K562 (cell line): ENCODE measurements around the gene TSHR. TPM values are rescaled to one million over a fixed set of nuclear protein-coding genes. Genes with fewer than 3 reads are reported as not detected.

ENCODE experiments used
- ATAC-seq: fragments of 200-7000 bp; cut with Tn5 transposase; 3 replicates; pipeline ENCODE4 v1.9.1; 2020; ENCODE audit warnings: moderate library complexity
- BruUV-seq: library from RNA; stranded (reverse); fragments of 400-500 nt; replicated peaks from 2 replicates; lab custom pipeline; 2021; lab: Mats Ljungman, UMichigan
- CTCF ChIA-PET: fragments of 300-600 bp; formaldehyde crosslinking; extraction: SDS; loops from one replicate; lab custom pipeline; 2021; ENCODE audit warnings: low intra/inter-chr PET ratio; lab: Yijun Ruan, JAX
- POLR2A ChIA-PET: fragments of 300-600, 350-650 bp; sonication (Branson Sonifier 250); formaldehyde crosslinking; extraction: SDS; loops from one replicate; lab custom pipeline; 2021; ENCODE audit warnings: antibody characterized with exemption, inconsistent platforms; lab: Yijun Ruan, JAX
- DNase-seq, 4 experiments: peaks; one replicate each; pipeline versions ENCODE4 v3.0.0 to v3.0.0-alpha.2; 2011 to 2018; ENCODE audit warnings: low spot score in 3 of 4, mixed read lengths in 3 of 4; ENCODE audit errors: extremely low read depth in 1 of 4
- FAIRE-seq: peaks from 2 replicates; lab custom pipeline; 2011; peaks lifted over from hg19 to GRCh38; lab: Jason Lieb, UNC
- H2AFZ ChIP-seq: 2 replicates; pipeline ENCODE4 v1.6.0; 2011; ENCODE audit warnings: low read depth, low read length, control low read depth, inconsistent platforms
- H3K27ac ChIP-seq: fragments of 200-600 bp; 3 replicates; pipeline ENCODE4 v1.8.0; 2011; ENCODE audit warnings: low read depth, mild to moderate bottlenecking, control low read depth, inconsistent platforms, low read length, moderate library complexity, mixed read lengths; ENCODE audit errors: extremely low read depth
- H3K27me3 ChIP-seq, 2 experiments: fragments of 300-600 bp in 1 of 2; 2 replicates in 1 of 2; 3 replicates in 1 of 2; pipeline versions ENCODE4 v1.6.0 to v1.8.0; 2011; ENCODE audit warnings: inconsistent platforms in 2 of 2, low read length in 2 of 2, mild to moderate bottlenecking in 1 of 2, mixed read lengths in 1 of 2, moderate library complexity in 1 of 2; ENCODE audit not compliant: control insufficient read depth in 2 of 2, insufficient read depth in 2 of 2
- H3K36me3 ChIP-seq: fragments of 300-600 bp; 3 replicates; pipeline ENCODE4 v1.8.0; 2011; ENCODE audit warnings: mild to moderate bottlenecking, low read length, inconsistent platforms; ENCODE audit not compliant: control insufficient read depth, insufficient read depth
- H3K4me1 ChIP-seq, 2 experiments: fragments of 200-600 bp in 1 of 2; replicated peaks in 1 of 2; 2 replicates in 1 of 2; 3 replicates in 1 of 2; pipeline versions ENCODE4 v1.5.1 to v1.8.0; 2011; ENCODE audit warnings: inconsistent platforms in 2 of 2, low read length in 2 of 2, mild to moderate bottlenecking in 1 of 2, mixed read lengths in 1 of 2, moderate library complexity in 1 of 2; ENCODE audit not compliant: control insufficient read depth in 2 of 2, insufficient read depth in 2 of 2
- H3K4me2 ChIP-seq: 2 replicates; pipeline ENCODE4 v1.6.1; 2011; ENCODE audit warnings: low read length, control low read depth, inconsistent platforms, mixed read lengths; ENCODE audit not compliant: insufficient read depth
- H3K4me3 ChIP-seq: fragments of 200-600 bp; sonication (generic), shearing (Covaris generic); 2 replicates; pipeline ENCODE4 v1.5.1; 2016; ENCODE audit warnings: control low read depth, inconsistent platforms
- H3K79me2 ChIP-seq: fragments of 200-600 bp; 3 replicates; pipeline ENCODE4 v1.8.0; 2011; ENCODE audit warnings: low read length, inconsistent platforms; ENCODE audit not compliant: control insufficient read depth, insufficient read depth
- H3K9ac ChIP-seq, 2 experiments: 2 replicates each; pipeline versions ENCODE4 v1.6.0 to v1.6.1; 2011; ENCODE audit warnings: low read depth in 2 of 2, low read length in 2 of 2, control low read depth in 1 of 2, inconsistent platforms in 1 of 2, mild to moderate bottlenecking in 1 of 2, mixed read lengths in 1 of 2; ENCODE audit not compliant: insufficient read depth in 1 of 2
- H3K9me1 ChIP-seq: one replicate; pipeline ENCODE4 v1.6.0; 2011; ENCODE audit warnings: inconsistent platforms, mild to moderate bottlenecking, low read length, moderate library complexity; ENCODE audit not compliant: control insufficient read depth, insufficient read depth
- H3K9me3 ChIP-seq: replicated peaks from 2 replicates; pipeline ENCODE4 v1.5.1; 2011; ENCODE audit warnings: low read depth, low read length, inconsistent platforms; ENCODE audit not compliant: control insufficient read depth, insufficient read depth
- H4K20me1 ChIP-seq: replicated peaks from 2 replicates; pipeline ENCODE4 v1.6.1; 2011; ENCODE audit warnings: low read length, inconsistent platforms, mixed read lengths; ENCODE audit not compliant: control insufficient read depth, insufficient read depth
- CAMTA2 ChIP-seq: fragments of 250-450 bp; sonication (Bioruptor Pico); conservative IDR thresholded peaks from 2 replicates; pipeline ENCODE4 v1.5.1; 2022
- CBX1 ChIP-seq: sonication (generic); IDR thresholded peaks from 2 replicates; pipeline ENCODE4 v1.6.1; 2016; ENCODE audit warnings: antibody characterized with exemption, low read depth, mild to moderate bottlenecking
- IRF2 ChIP-seq: sonication (generic); formaldehyde crosslinking; IDR thresholded peaks from 2 replicates; pipeline ENCODE4 v1.8.1; 2022; ENCODE audit warnings: mild to moderate bottlenecking, missing genetic modification reagents
- OTX1 ChIP-seq: fragments of 450-650 bp; formaldehyde crosslinking; IDR thresholded peaks from 2 replicates; pipeline ENCODE4 v1.4.0; 2022; ENCODE audit warnings: mild to moderate bottlenecking
- RB1 ChIP-seq: fragments of 450-650 bp; IDR thresholded peaks from 2 replicates; pipeline ENCODE4 v1.6.1; 2017; ENCODE audit warnings: low read depth, mild to moderate bottlenecking
- TRIM28 ChIP-seq: fragments of 450-650 bp; IDR thresholded peaks from 2 replicates; pipeline ENCODE4 v1.6.1; 2017
- YBX1 ChIP-seq: fragments of 450-650 bp; IDR thresholded peaks from 2 replicates; pipeline ENCODE4 v1.7.1; 2016; ENCODE audit warnings: mild to moderate bottlenecking
- ZNF764 ChIP-seq: fragments of 250-450 bp; sonication (Bioruptor Pico); IDR thresholded peaks from 2 replicates; pipeline ENCODE4 v1.4.0; 2020; ENCODE audit warnings: low read depth, mild to moderate bottlenecking, moderate library complexity
- WGBS: fragments of 100-300 bp; shearing (Covaris generic); methylation state at CpG from one replicate; pipeline ENCODE4 v1.1.6; 2016; ENCODE audit warnings: low coverage, mixed read lengths; ENCODE audit not compliant: insufficient coverage; ENCODE audit errors: missing lambda C conversion rate; 5-methylcytosine and 5-hydroxymethylcytosine counted together
- in situ Hi-C: fragments of 300-500 bp; cut with MboI; formaldehyde crosslinking; loops from 4 replicates; pipeline ENCODE4 v1.15.0; 2018; ENCODE audit warnings: inconsistent platforms, mixed read lengths
- intact Hi-C: fragments of 100-400 bp; cut with micrococcal nuclease; formaldehyde crosslinking; loops from 2 replicates; pipeline ENCODE4 v1.14.2; 2022
- polyA plus RNA-seq, 8 experiments: library from polyadenylated mRNA; depleted of rRNA in 4 of 8; stranded (reverse) in 5 of 8; unstranded in 3 of 8; fragments of >200 nt; fragmentation: Nextera tagmentation in 2 of 8; fragmentation: Illumina TruSeq in 1 of 8; extraction: Ambion mirVana in 2 of 8; extraction: Trizol in 1 of 8; gene quantifications; 2 replicates each; pipeline versions ENCODE4 v1.2.1 to v1.2.3, GENCODE V29; 2011 to 2014; ENCODE audit warnings: inconsistent platforms in 1 of 8, missing spikeins in 1 of 8
- total RNA-seq, 7 experiments: library from RNA; depleted of rRNA in 6 of 7; stranded (reverse); fragments of >200 nt in 6 of 7; fragmentation: Illumina TruSeq in 2 of 7; extraction: Trizol in 2 of 7; gene quantifications; 2 replicates each; pipeline versions ENCODE4 v1.2.1 to v1.2.3, GENCODE V29; 2011 to 2021; ENCODE audit warnings: low replicate concordance in 1 of 7
- TF ChIP-seq, protein P1 (sequence below): fragments of 250-450 bp; sonication (Bioruptor Pico); IDR thresholded peaks from 2 replicates; pipeline ENCODE4 v1.4.0; 2020; ENCODE audit warnings: mild to moderate bottlenecking, moderate library complexity
- TF ChIP-seq, protein P2 (sequence below): IDR thresholded peaks from 3 replicates; pipeline ENCODE4 v1.6.1; 2011; ENCODE audit warnings: borderline replicate concordance, mild to moderate bottlenecking; ENCODE audit not compliant: insufficient read length, insufficient read depth

TSHR gene
- total and polyA plus RNA-seq, 9 of the 15 experiments (the other 6 are each of a cell fraction or from before 2014, with no cell fraction given) = 0.01 to 0.10 TPM; not detected in 7

DNA sequence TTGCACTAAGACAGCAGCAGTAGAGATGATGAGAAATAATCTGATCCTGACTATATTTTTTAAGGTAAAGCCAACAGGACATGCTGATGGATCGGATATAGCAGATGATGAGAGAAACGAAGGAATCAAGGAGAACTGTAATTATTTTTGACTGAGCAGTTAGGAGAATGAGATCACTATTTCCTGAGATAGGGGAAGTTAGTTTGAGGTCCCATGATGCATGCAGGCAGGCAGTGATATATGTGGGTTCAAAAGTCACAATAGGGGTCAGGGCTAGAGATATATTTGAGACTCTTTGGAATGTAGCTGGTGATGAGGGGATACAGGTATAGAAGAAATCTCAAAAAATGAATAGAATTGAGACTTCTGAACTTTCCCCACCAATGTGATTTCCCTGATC is 157.8 kb downstream of the TSHR start:
- Histone ChIP-seq H3K4me2 (no peak overlapping the region), H3K9me3 (no peaks in the 10 kb centered on the region), H3K4me3 (no peak overlapping the region), H3K79me2 (no peaks in the 10 kb centered on the region), H4K20me1 (no peaks in the 10 kb centered on the region), H3K36me3 (no peaks in the 10 kb centered on the region), H3K27ac (no peak overlapping the region), H3K9ac (no peak overlapping the region), H2AFZ (no peak overlapping the region), H3K9me1 (no peaks in the 10 kb centered on the region), H3K27me3 (no peaks in the 10 kb centered on the region), H3K4me1 (no peaks in the 10 kb centered on the region)
- ChIA-PET POLR2A (no interaction called here), CTCF (interaction anchor here (0.6 kb wide), 1 partner anchor 426 kb away, joined by 4 read pairs; no protein-coding TSS in a partner anchor)
- ATAC-seq (no peak), FAIRE-seq (no peak), DNase-seq (no peak)
- in situ Hi-C loops (no loop called here), intact Hi-C loops (no loop called here)
- TF ChIP-seq OTX1 (no peak), TRIM28 (no peak), IRF2 (CRISPR knock-in tag) (no peak), CBX1 (no peak), ZNF764 (no peak), YBX1 (no peak), RB1 (no peak), CAMTA2 (CRISPR knock-in tag) (no peak)
- TF ChIP-seq, protein P1, sequence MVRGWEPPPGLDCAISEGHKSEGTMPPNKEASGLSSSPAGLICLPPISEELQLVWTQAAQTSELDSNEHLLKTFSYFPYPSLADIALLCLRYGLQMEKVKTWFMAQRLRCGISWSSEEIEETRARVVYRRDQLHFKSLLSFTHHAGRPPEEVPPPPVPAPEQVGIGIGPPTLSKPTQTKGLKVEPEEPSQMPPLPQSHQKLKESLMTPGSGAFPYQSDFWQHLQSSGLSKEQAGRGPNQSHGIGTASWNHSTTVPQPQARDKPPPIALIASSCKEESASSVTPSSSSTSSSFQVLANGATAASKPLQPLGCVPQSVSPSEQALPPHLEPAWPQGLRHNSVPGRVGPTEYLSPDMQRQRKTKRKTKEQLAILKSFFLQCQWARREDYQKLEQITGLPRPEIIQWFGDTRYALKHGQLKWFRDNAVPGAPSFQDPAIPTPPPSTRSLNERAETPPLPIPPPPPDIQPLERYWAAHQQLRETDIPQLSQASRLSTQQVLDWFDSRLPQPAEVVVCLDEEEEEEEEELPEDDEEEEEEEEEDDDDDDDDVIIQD = no peak
- TF ChIP-seq, protein P2, sequence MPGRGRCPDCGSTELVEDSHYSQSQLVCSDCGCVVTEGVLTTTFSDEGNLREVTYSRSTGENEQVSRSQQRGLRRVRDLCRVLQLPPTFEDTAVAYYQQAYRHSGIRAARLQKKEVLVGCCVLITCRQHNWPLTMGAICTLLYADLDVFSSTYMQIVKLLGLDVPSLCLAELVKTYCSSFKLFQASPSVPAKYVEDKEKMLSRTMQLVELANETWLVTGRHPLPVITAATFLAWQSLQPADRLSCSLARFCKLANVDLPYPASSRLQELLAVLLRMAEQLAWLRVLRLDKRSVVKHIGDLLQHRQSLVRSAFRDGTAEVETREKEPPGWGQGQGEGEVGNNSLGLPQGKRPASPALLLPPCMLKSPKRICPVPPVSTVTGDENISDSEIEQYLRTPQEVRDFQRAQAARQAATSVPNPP = no peak
- no TSS peak for BruUV-seq
- 45% methylated on average over 2 of the region's 2 CpGs for WGBS
